Activated naive CD8-positive, alpha-beta T cell (primary cell): Measurements from ENCODE around the gene EDDM13.
"Not testable (repeated sequence)": the region's sequence is repeated elsewhere in the genome, so short reads cannot be mapped to it uniquely, and the experiment has no call there.

Experiments used
- H3K27ac Mint-ChIP-seq: one replicate; pipeline ENCODE4 v1.8.0; 2021; ENCODE audit warnings: mixed read lengths
- H3K27me3 Mint-ChIP-seq: one replicate; pipeline ENCODE4 v1.8.0; 2021; ENCODE audit warnings: mixed read lengths
- H3K36me3 Mint-ChIP-seq: one replicate; pipeline ENCODE4 v1.8.0; 2021; ENCODE audit warnings: mixed read lengths
- H3K4me1 Mint-ChIP-seq: one replicate; pipeline ENCODE4 v1.8.0; 2021; ENCODE audit warnings: low read depth, mixed read lengths
- H3K4me3 Mint-ChIP-seq: one replicate; pipeline ENCODE4 v1.8.0; 2021; ENCODE audit warnings: mild to moderate bottlenecking, mixed read lengths
- H3K9me3 Mint-ChIP-seq: one replicate; pipeline ENCODE4 v1.8.0; 2021; ENCODE audit warnings: low read depth, mixed read lengths

Gene EDDM13

GRCh38 chr19:56272161-56272798 lies at the start of gene EDDM13:
EDDM13 (plus strand) TSS chr19:56272748; CDS start chr19:56272835, 87 bp downstream.
- Mint-ChIP-seq H3K27me3 (no peaks in the 10 kb centered on the region), H3K4me1 (no peaks in the 10 kb centered on the region), H3K4me3 (no peak within 1 kb of the TSS), H3K36me3 (peaks cover 29% of the 10 kb centered on the region), H3K9me3 (no peaks in the 10 kb centered on the region), H3K27ac (no peak within 1 kb of the TSS)

GRCh38 chr19:56222901-56223300 lies 49.6 kb upstream of the EDDM13 start:
- H3K36me3 Mint-ChIP-seq = peaks cover 9% of the 10 kb centered on the region
- no peak overlapping the region for H3K4me3 Mint-ChIP-seq
- peaks cover 4% of the 10 kb centered on the region for H3K27me3 Mint-ChIP-seq
- H3K4me1 Mint-ChIP-seq = peaks cover 2% of the 10 kb centered on the region
- H3K27ac Mint-ChIP-seq = no peak overlapping the region
- no peaks in the 10 kb centered on the region for H3K9me3 Mint-ChIP-seq

- H3K27me3 Mint-ChIP-seq = peaks cover 2% of the 10 kb centered on the region
- no peaks in the 10 kb centered on the region for H3K9me3 Mint-ChIP-seq
- no peak overlapping the region for H3K4me3 Mint-ChIP-seq
- H3K36me3 Mint-ChIP-seq = peaks cover 7% of the 10 kb centered on the region
- H3K27ac Mint-ChIP-seq = no peak overlapping the region
- no peaks in the 10 kb centered on the region for H3K4me1 Mint-ChIP-seq
Observed at GRCh38 chr19:56223481-56223880, 49.1 kb upstream of the EDDM13 start.

- H3K27me3 Mint-ChIP-seq = no peaks in the 10 kb centered on the region
- H3K27ac Mint-ChIP-seq = no peak overlapping the region
- H3K4me1 Mint-ChIP-seq = no peaks in the 10 kb centered on the region
- no peaks in the 10 kb centered on the region for H3K9me3 Mint-ChIP-seq
- H3K36me3 Mint-ChIP-seq = peaks cover 2% of the 10 kb centered on the region
- H3K4me3 Mint-ChIP-seq = no peak overlapping the region
Observed at GRCh38 chr19:56245121-56245740, 27.3 kb upstream of the EDDM13 start.

GRCh38 chr19:56245764-56246163 lies 26.8 kb upstream of the EDDM13 start:
- not testable (repeated sequence) for H3K4me3 Mint-ChIP-seq, H3K36me3 Mint-ChIP-seq, H3K27me3 Mint-ChIP-seq, H3K27ac Mint-ChIP-seq, H3K4me1 Mint-ChIP-seq, H3K9me3 Mint-ChIP-seq

- H3K9me3 Mint-ChIP-seq, H3K36me3 Mint-ChIP-seq, H3K27ac Mint-ChIP-seq, H3K4me1 Mint-ChIP-seq, H3K4me3 Mint-ChIP-seq, H3K27me3 Mint-ChIP-seq: not testable (repeated sequence)
Observed at GRCh38 chr19:56248736-56249338, 23.7 kb upstream of the EDDM13 start.

GRCh38 chr19:56252699-56253422 lies 19.7 kb upstream of the EDDM13 start:
- Mint-ChIP-seq H3K9me3 (no peaks in the 10 kb centered on the region), H3K27me3 (no peaks in the 10 kb centered on the region), H3K27ac (no peak overlapping the region), H3K4me1 (peaks cover 2% of the 10 kb centered on the region), H3K4me3 (no peak overlapping the region), H3K36me3 (no peaks in the 10 kb centered on the region)

- Mint-ChIP-seq H3K27me3 (no peaks in the 10 kb centered on the region), H3K9me3 (no peaks in the 10 kb centered on the region), H3K27ac (no peak overlapping the region), H3K4me1 (peaks cover 2% of the 10 kb centered on the region), H3K36me3 (peaks cover under 1% of the 10 kb centered on the region), H3K4me3 (no peak overlapping the region)
Observed at GRCh38 chr19:56253737-56254136, 18.8 kb upstream of the EDDM13 start.

GRCh38 chr19:56258272-56258671 lies 14.3 kb upstream of the EDDM13 start:
- Mint-ChIP-seq H3K27ac (no peak overlapping the region), H3K9me3 (no peaks in the 10 kb centered on the region), H3K27me3 (no peaks in the 10 kb centered on the region), H3K36me3 (peaks cover 4% of the 10 kb centered on the region), H3K4me1 (peaks cover 2% of the 10 kb centered on the region), H3K4me3 (no peak overlapping the region)

GRCh38 chr19:56261145-56261544 lies 11.4 kb upstream of the EDDM13 start:
- Mint-ChIP-seq H3K4me1 (no peaks in the 10 kb centered on the region), H3K36me3 (peaks cover 4% of the 10 kb centered on the region), H3K27me3 (no peaks in the 10 kb centered on the region), H3K27ac (no peak overlapping the region), H3K9me3 (no peaks in the 10 kb centered on the region), H3K4me3 (no peak overlapping the region)

- not testable (repeated sequence) for H3K4me3 Mint-ChIP-seq, H3K27ac Mint-ChIP-seq, H3K27me3 Mint-ChIP-seq, H3K9me3 Mint-ChIP-seq, H3K4me1 Mint-ChIP-seq, H3K36me3 Mint-ChIP-seq
Observed at GRCh38 chr19:56261932-56262331, 10.6 kb upstream of the EDDM13 start.

- Mint-ChIP-seq H3K4me3 (no peak overlapping the region), H3K27me3 (no peaks in the 10 kb centered on the region), H3K27ac (no peak overlapping the region), H3K9me3 (no peaks in the 10 kb centered on the region), H3K36me3 (peaks cover 4% of the 10 kb centered on the region), H3K4me1 (no peaks in the 10 kb centered on the region)
Observed at GRCh38 chr19:56263319-56263718, 9.2 kb upstream of the EDDM13 start.

GRCh38 chr19:56266051-56266450 lies 6.5 kb upstream of the EDDM13 start:
- H3K27ac Mint-ChIP-seq = no peak overlapping the region
- peaks cover 9% of the 10 kb centered on the region for H3K36me3 Mint-ChIP-seq
- H3K4me3 Mint-ChIP-seq = no peak overlapping the region
- no peaks in the 10 kb centered on the region for H3K4me1 Mint-ChIP-seq
- no peaks in the 10 kb centered on the region for H3K27me3 Mint-ChIP-seq
- no peaks in the 10 kb centered on the region for H3K9me3 Mint-ChIP-seq

GRCh38 chr19:56269348-56269747 lies 3.2 kb upstream of the EDDM13 start:
- H3K27me3 Mint-ChIP-seq = no peaks in the 10 kb centered on the region
- no peaks in the 10 kb centered on the region for H3K9me3 Mint-ChIP-seq
- no peak overlapping the region for H3K4me3 Mint-ChIP-seq
- H3K36me3 Mint-ChIP-seq = peaks cover 19% of the 10 kb centered on the region
- no peak overlapping the region for H3K27ac Mint-ChIP-seq
- no peaks in the 10 kb centered on the region for H3K4me1 Mint-ChIP-seq

GRCh38 chr19:56270676-56271075 lies 1.9 kb upstream of the EDDM13 start:
- peaks cover 20% of the 10 kb centered on the region for H3K36me3 Mint-ChIP-seq
- H3K4me3 Mint-ChIP-seq = no peak overlapping the region
- no peaks in the 10 kb centered on the region for H3K9me3 Mint-ChIP-seq
- H3K27me3 Mint-ChIP-seq = no peaks in the 10 kb centered on the region
- H3K4me1 Mint-ChIP-seq = no peaks in the 10 kb centered on the region
- H3K27ac Mint-ChIP-seq = no peak overlapping the region
